Fibroblast of skin of scalp (primary cell): ENCODE data around the gene FBXL7.
"Not testable (repeated sequence)": the region's sequence is repeated elsewhere in the genome, so short reads cannot be mapped to it uniquely, and the experiment has no call there.

ENCODE experiments used
- DNase-seq: peaks from one replicate; pipeline ENCODE4 v3.0.0-alpha.2; 2013

The FBXL7 gene

DNA sequence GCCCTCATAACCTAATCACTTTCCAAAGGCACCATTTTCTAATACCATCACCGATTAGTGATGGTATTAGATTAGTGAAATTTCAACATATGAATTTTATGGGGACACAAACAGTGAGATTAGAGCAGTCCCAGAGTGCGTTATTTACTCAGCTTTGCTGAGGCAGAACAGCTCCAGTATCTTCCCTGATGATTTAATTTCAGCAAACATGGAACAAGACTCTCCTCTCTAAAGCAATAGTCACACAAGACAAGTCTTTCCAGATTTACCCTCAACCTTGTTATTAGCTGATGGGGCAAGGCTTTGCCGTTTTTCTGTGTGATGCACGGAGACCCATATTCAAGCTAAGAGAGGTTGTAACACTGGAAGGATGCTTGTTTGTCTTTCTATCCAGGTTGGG lies 333.4 kb downstream of the FBXL7 start:
- DNase-seq: no peak

- peak; percentile 82 for DNase-seq
Observed at GRCh38 chr5:15834596-15835245, 334.7 kb downstream of the FBXL7 start.

- DNase-seq: peak; percentile 34
Observed at GRCh38 chr5:15835514-15835913, 335.5 kb downstream of the FBXL7 start.

- no peak for DNase-seq
Observed at GRCh38 chr5:15837551-15838289, 337.7 kb downstream of the FBXL7 start.

DNA sequence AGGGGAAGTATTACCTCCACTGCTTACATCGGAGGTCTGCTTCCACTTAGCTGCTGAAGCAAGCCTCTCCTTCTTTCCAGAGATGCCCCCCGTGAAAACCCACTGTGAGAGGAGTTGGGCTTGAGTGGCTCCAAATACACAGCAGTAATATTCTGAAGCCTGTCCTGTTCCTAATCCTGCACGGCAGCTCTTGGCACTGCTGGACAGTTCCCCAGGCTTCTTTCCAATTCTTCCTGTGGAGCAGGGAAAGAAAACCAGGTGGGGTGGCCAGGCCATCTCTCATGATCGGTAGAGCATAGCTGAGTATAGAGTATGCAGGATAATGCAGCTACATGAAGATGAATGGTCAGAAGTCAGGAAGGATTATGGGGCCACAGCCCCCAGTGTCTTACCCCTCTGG lies 344.3 kb downstream of the FBXL7 start:
- no peak for DNase-seq

DNA sequence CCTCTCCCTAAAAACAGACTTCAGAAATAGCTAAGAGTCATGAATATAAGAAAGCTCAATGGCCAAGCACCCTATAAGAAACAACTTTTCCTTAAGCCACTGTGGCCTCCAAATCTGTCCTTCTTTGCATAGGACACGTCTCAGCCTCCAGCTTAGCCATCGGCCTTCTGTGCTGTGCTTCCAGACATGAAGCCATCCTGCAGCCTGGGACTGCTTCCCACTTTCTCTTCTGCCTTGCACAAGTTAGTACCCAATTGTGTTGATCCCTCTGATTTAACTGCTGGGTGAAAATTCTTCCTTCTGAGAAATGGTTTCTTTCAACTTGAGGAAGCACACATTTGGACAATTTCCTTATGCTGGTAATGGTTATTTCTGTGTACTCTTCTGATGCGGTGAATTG lies 344.9 kb downstream of the FBXL7 start:
- no peak for DNase-seq

- no peak for DNase-seq
Observed at GRCh38 chr5:15850536-15850935, 350.6 kb downstream of the FBXL7 start.

GRCh38 chr5:15850939-15851341 lies 351.0 kb downstream of the FBXL7 start:
- no peak for DNase-seq

GRCh38 chr5:15852217-15852616 lies 352.2 kb downstream of the FBXL7 start:
- no peak for DNase-seq

GRCh38 chr5:15852949-15853348 lies 353.0 kb downstream of the FBXL7 start:
- DNase-seq: no peak

DNA sequence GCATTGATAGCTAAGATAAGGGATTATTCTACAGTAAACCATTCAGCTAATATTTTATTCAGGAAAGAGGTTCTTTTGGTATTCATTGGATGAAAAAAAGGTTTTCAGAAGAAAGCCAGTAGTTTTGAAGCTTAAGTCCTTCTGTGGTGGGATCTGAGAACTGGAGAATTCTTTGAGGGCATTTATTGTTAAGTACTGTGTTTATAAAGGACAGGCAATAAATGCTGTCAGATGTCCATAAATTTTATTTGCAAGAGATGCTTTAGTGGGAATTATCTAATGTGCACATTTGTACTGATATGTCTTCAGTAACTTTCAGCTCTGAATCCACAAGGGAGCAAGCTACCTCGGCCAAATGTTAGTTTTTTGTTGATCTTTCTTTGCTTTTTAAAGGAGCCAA lies 358.3 kb downstream of the FBXL7 start:
- DNase-seq: no peak

- no peak for DNase-seq
Observed at GRCh38 chr5:15864536-15865215, 364.7 kb downstream of the FBXL7 start.

- not testable (repeated sequence) for DNase-seq
Observed at GRCh38 chr5:15872259-15872658, 372.3 kb downstream of the FBXL7 start.

- no peak for DNase-seq
Observed at GRCh38 chr5:15877914-15878313, 377.9 kb downstream of the FBXL7 start.

DNA sequence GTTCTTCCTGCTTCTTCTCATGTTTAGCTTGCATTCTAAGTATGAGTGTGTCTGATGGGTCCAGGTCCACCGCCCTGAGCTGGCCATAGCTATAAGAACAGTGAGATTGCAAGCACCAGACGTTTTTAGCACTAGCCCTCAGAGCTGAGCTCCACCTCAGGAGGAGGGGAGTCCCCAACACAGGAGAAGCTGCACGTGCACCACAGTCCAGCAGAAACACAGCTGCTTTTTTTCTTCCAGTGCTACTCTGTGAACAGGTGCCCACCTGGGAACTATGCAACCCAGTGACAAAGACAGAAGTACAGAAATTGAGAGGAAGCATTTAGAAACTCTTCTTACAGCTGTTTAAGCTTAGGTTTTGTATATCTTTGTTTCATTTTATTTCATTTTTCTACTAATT lies 380.2 kb downstream of the FBXL7 start:
- DNase-seq: no peak

GRCh38 chr5:15885156-15885555 lies 385.2 kb downstream of the FBXL7 start:
- peak; percentile 53 for DNase-seq

DNA sequence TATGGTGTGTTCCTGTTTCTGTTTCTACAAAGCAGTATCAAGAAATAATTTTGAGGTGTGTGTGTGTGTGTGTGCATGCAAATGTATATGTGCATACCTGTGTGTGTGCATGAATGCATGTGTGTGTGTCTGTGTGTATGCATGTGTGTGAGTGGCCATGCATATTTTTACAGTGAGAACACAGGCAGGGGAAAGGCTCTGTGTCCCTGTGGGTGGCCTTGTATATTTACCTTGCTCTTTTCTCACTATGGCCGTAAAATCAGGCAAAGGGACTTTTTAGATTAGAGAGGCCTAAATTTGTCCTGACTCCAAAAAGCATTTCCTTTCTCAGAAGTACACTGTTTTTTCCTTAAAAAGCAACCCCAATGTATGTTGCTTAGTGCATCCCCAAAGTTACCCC lies 386.2 kb downstream of the FBXL7 start:
- DNase-seq: no peak

DNA sequence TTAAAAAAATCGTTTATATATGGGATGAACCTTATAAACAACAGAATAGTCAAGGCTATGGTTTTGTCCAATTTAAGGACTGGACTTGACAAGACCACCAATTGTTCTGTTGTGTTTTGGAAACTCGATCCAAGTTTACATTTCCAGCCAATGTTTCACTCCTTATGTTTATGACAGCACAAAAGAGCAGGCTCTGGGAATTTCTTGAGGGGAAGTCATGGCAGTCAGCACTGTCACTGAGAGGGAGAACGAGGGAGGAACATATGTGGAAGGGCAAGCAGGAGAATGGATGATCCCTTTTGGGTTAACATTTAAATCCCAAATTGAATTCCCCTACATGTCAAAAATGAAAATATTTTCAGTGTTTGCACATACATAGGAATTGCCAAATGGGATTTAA lies 387.1 kb downstream of the FBXL7 start:
- no peak for DNase-seq

- DNase-seq: no peak
Observed at GRCh38 chr5:15889001-15889400, 389.0 kb downstream of the FBXL7 start.

GRCh38 chr5:15893866-15894265 lies 393.9 kb downstream of the FBXL7 start:
- DNase-seq: no peak

GRCh38 chr5:15897656-15898055 lies 397.7 kb downstream of the FBXL7 start:
- DNase-seq: no peak

- DNase-seq: no peak
Observed at GRCh38 chr5:15898641-15899040, 398.7 kb downstream of the FBXL7 start.

DNA sequence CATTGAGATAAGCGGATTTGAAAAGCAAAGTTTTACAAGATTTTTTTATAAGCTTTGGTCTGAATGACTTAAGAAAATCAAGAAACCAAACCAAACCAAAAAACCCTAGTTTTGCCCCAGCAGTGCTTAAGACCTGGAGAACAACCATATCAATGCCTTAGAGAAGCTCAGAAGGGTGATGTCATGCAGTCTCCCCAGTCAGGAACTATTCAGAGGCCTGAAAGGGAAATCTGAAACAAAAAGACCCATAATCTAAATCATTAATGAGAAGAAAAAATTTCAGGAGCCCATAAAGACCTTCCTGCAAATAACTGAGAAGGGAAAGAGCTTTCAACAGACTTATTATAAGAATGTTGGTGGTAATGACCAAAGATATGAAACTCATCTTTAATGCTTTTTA lies 399.5 kb downstream of the FBXL7 start:
- DNase-seq: no peak

GRCh38 chr5:15901151-15901550 lies 401.2 kb downstream of the FBXL7 start:
- no peak for DNase-seq
